ENCODE measurements around the gene VAT1.
"Not testable (repeated sequence)": the region's sequence is repeated elsewhere in the genome, so short reads cannot be mapped to it uniquely, and the experiment has no call there.

The VAT1 gene

GRCh38 chr17:42975265-42975664, 46.9 kb downstream of the VAT1 start:
- no peak for DNase-seq (ENCODE audit: low read depth, low spot score)

GRCh38 chr17:42973323-42973722, 48.9 kb downstream of the VAT1 start:
- DNase-seq (ENCODE audit: low read depth, low spot score) = not testable (repeated sequence)

- DNase-seq (ENCODE audit: low read depth, low spot score) = no peak
Observed at GRCh38 chr17:42971589-42971988, 50.6 kb downstream of the VAT1 start.

DNA sequence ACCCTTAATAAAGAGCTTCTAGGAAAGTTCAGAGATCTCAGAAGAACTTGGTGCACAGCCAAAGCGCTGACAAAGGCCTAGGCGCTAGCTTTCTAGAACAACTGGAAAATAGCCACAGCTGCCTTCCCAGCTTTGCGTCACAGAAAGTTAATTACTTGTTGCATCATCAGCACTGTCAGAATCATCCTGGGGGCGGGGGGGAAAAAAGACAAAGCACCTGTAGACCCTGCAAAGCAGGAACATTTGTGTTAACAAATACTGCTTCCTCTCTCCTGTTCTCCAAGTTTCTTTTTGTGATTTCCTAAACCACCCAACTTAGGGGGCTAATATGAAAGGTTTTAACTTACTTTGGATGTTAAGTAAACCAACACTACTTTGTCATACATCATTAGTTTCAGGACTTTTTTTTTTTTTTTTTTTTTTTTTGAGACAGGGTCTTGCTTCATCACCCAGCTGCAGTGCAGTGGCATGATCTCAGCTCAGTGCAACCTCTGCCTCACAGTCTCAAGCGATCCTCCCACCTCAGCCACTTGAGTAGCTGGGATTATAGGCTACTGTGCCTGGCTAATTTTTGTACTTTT, 53.1 kb downstream of the VAT1 start:
- no peak for DNase-seq (ENCODE audit: low read depth, low spot score)

- no peak for DNase-seq (ENCODE audit: low read depth, low spot score)
Observed at GRCh38 chr17:42967925-42968324, 54.3 kb downstream of the VAT1 start.

Data from activated CD4-positive, CD25-positive, alpha-beta regulatory T cell treated with anti-CD3 and anti-CD28 coated beads, Interleukin-2, amount 50 U/mL, for 16 hours (primary cell).